Hindlimb muscle (tissue), 1 donor: ENCODE measurements around the gene NUP43. TPM values are rescaled to one million over a fixed set of nuclear protein-coding genes. Genes with fewer than 3 reads are reported as not detected.
"Not testable (repeated sequence)": the region's sequence is repeated elsewhere in the genome, so short reads cannot be mapped to it uniquely, and the experiment has no call there.

ENCODE experiments used
- DNase-seq: peaks from one replicate; pipeline ENCODE4 v3.0.0-alpha.2; 2013
- polyA plus RNA-seq: library from polyadenylated mRNA; unstranded; fragments of 120-200 nt; gene quantifications from one replicate; pipeline ENCODE4 v1.2.1, GENCODE V29; 2013; ENCODE audit not compliant: insufficient read length

NUP43 gene
- 20.0 TPM for polyA plus RNA-seq

- DNase-seq, result peak; percentile 93
These were observed at the start of gene NUP43 for GRCh38 chr6:149746147-149746946. TSS of gene NUP43 (minus strand) at chr6:149746529. CDS start at chr6:149746495, 34 bp downstream.

DNA sequence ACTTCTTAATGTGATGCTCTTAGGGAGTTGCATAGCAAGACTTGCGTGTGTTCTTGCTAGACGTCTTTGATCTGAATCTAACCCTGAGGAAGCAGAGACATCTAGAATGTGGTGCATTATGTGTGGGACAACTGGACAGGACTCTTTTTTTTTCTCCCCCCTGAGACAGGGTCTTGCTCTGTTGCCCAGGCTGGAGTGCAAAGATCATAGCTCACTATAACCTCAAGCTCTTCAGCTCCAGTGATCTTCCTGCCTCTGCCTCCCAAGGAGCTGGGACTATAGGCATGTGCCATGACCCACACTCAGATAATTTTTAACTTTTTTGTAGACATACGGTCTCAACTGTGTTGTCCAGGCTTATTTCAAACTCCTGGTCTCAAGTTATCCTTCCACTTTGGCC is 37.2 kb upstream of the NUP43 start:
- DNase-seq, result no peak

DNA sequence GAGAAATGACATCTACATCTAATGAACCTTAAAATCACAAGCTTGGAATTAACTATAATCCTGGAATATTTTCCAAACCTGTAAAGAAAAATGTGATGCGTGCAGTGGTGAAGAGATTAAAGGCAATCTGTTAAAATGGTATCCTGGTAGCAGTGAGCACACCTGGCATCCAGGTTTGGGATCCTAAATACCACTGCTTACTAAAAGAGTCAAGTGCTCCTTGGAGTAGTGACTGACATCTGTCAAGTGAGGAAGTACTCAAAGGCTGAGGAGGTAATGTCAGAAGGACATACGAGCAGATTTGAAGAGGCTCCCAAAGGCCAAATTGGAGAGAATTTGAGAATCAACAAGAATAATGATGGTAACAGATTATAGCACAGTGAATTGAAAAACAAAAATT is 36.0 kb upstream of the NUP43 start:
- DNase-seq, result no peak

- DNase-seq, result no peak
These were observed 35.4 kb upstream of the NUP43 start for GRCh38 chr6:149781715-149782114.

- DNase-seq, result no peak
These were observed 33.3 kb upstream of the NUP43 start for GRCh38 chr6:149779644-149779963.

DNA sequence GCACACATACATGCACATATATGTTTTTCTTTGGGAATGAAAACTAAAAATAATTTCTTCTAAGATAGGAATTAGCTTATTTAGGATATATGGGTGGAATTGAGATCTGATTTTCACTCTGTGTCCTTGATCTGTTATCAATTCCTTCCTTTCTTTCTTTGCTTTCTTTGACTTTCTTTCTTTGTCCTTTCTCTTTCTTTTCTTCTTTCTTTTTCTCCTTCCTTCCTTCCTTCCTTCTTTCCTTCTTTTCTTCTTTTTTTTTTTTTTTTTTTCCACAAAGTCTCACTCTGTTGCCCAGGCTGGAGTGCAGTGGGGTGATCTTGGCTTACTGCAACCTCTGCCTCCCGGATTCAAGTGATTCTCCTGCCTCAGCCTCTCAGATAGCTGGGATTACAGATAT is 31.3 kb upstream of the NUP43 start:
- DNase-seq, result no peak

- no peak for DNase-seq
These were observed 25.6 kb upstream of the NUP43 start for GRCh38 chr6:149771925-149772324.

DNA sequence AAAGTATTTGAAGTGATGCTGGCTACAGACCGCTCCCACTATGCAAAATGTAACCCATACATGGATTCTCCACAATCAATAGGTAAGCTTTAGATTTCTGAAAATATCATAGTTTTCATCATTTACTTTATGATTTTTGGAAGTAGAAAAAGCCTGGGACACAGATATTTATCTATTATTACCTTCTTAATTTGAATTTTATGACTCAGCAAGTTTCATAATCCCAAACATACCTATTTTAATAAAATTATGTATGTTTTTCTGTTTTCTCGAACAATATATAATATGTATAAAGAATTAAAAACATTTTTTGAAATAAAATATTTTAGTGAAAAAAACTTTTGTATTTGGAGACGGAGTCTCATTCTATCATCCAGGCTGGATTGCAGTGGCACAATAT is 24.9 kb upstream of the NUP43 start:
- DNase-seq, result no peak

DNA sequence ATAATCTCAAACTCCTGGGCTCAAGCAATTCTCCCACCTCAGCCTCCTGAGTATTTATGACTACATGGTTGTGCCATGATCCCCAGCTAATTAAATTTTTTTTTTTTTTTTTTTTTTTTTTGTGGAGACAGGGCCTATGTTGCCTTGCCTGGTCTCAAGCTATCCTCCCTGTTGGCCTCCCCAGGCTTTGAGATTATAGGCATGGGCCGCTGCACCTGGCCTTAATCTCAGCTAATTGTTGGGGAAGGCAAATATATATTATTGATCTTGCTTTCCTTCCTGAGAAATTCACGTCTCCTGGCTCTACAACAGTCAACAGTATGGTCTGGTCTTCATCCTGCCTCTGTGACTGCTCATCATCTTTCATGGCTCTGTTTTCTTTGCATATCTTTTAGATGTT is 23.3 kb upstream of the NUP43 start:
- no peak for DNase-seq

DNA sequence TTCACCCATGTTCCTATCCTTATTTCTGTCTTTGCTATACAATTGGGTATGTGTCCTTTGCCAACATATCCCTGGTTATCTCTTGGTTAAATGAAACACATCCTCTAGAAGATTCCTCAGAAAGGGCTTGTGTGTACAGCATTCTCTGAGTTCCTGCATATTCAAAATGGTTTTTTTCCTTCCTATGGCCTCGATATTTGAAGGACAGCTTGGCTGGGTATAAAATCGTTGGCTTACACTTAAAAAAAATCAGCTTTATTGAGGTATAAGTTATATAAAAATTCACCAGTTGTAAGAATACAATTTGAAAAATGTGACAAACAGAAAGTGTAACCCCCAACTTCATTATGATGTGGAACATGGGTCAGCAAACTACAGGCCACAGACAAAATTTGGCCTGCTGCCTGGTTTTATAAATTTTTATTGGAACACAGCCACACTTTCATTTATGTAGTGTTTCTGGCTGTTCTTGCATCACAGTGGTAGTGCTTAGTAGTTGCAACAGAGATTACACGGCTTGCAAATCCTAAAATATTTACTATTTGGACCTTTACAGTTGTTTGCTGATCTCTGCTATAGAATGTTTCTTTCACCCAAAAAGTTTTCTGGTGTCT is 19.9 kb upstream of the NUP43 start:
- no peak for DNase-seq

DNA sequence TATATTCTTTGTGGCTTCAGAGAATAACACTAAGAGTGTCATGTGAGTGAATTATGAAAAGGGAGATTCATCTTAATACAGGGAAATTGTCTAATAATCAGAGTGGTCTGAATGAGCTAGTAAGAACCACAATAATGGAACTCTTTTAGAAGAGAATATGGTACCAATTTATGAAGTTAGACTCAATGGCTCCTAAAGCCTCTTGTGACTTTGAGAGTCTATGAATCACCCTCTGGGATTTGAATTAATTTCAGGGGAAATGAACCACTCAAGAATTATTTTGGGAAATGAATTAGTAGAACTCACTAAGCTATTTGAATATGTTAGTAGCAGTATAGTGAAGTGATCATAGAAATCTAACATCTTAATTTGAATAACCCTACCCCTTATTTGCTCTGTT is 17.5 kb upstream of the NUP43 start:
- DNase-seq, result no peak

DNA sequence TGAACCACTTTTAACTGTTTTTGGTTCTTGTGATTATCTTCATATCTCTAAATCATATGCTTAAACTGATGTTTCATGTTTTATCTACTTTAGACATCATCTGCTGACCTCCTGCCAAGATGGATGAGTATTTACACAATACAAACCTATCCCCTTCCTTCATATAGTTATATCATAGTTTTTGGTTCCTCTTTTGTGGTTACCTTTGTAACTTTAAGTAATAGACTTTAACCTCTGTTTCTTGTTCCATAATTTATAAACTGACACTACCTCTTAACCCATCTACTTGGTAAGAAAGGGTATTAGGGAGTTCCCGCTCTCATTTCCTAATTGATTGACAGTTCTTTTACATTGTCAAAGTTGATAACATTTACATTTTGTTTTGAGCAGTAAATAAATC is 15.1 kb upstream of the NUP43 start:
- no peak for DNase-seq

DNA sequence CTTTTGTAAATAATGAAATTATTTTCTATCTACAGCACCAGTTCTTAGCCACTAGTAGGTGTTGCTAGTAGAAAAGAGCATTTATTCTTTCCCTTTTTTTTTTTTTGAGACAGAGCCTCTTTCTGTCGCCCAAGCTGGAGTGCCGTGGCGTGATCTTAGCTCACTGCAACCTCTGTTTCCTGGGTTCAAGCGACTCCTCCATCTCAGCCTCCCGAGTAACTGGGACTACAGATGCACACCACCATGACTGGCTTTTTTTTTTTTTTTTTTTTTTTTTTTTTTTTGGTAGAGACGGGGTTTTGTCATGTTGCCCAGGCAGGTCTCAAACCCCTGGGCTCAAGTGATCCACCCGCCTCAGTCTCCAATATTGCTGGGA is 9.9 kb upstream of the NUP43 start:
- DNase-seq, result no peak

- DNase-seq, result no peak
These were observed 9.3 kb upstream of the NUP43 start for GRCh38 chr6:149755300-149756260.

- no peak for DNase-seq
These were observed 8.2 kb upstream of the NUP43 start for GRCh38 chr6:149754548-149754947.

- DNase-seq, result not testable (repeated sequence)
These were observed 7.0 kb upstream of the NUP43 start for GRCh38 chr6:149753374-149753637.

GRCh38 chr6:149752600-149753373 is 6.5 kb upstream of the NUP43 start:
- DNase-seq, result no peak

GRCh38 chr6:149751920-149752319 is 5.6 kb upstream of the NUP43 start:
- DNase-seq, result not testable (repeated sequence)

DNA sequence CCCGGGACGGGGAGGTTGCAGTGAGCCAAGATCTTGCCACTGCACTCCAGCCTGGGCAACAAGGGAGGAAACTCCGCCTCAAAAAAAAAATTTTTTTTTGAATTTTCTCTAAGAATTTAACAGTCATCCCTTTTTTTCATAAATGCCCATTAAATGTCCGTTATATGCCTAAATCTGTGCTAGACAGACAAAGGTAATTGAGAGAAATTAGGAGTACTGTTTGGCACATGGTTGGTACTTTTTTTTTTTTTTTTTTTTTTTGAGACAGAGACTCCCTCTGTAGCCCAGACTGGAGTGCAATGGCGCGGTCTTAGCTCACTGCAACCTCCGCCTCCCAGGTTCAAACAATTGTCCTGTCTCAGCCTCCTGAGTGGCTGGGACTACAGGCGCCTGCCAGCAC is 4.9 kb upstream of the NUP43 start:
- DNase-seq, result no peak

DNA sequence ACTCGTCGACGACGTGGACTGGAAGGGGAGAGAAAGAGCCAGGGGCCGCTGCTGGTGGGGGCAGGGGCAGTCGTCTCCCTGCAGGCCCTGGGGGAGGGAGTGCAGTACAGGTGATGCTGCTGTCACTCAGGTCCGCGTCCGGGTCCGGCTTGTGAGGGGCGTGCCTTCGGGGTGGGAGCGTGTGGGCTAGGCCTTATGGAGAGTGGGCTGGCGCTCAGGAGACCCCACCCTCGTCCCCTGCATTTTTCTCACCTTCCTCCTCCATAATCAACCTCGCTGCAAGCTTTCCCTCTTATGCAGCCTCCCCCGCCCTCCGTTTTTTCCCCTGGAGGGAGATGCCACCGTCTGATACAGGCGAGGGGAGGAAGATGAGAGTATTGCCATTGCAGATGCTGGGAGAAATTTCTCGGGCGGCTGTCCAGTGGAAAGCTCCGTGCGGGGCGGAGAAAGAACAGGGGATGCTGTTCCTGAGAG is 3.8 kb upstream of the NUP43 start:
- peak; percentile 42 for DNase-seq

- peak; percentile 94 for DNase-seq
These were observed 3.3 kb upstream of the NUP43 start, which contains the start of gene PCMT1 for GRCh38 chr6:149749594-149750135. TSS of gene PCMT1 (plus strand) at chr6:149749741. CDS start at chr6:149749902, 161 bp downstream.

DNA sequence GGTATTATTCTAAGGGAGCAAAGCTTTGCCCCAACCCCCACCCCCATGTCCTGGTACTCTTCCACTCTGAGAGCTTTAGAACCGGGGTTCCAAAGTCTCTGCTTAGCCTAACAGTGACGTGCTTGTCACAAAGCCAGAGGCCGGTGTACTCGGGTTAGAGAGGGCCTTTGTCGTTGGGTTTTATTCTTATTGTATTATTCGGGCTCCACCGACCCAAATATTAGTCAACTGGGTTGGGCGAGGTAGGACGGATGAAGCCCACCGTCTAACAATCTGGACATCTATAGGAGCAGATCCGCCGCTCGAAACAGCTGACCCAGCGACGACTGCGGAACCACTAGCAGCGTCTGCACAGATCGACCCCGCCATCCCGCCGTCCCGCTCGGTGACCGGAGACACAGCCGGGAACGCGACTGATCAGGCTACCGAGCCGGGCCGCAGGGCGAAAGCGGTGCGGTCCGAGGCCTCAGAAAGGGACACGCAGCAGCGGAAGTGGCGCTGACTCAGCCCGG is 2.8 kb upstream of the NUP43 start:
- DNase-seq, result not testable (repeated sequence)
